Muscle of back (tissue), 11 donors: ENCODE data around the gene RCAN2. TPM values are rescaled to one million over a fixed set of nuclear protein-coding genes. Genes with fewer than 3 reads are reported as not detected.
A peak's percentile ranks its signal among the peaks of the same experiment; 100 is the strongest.

Experiments used
- DNase-seq, 3 donors: peaks; one replicate each; pipeline versions ENCODE4 v3.0.0 to v3.0.0-alpha.2; 2013
- polyA plus RNA-seq, 10 donors: library from polyadenylated mRNA; unstranded; fragments of 120-200 nt; gene quantifications; one replicate each; pipeline ENCODE4 v1.2.1, GENCODE V29; 2013; ENCODE audit not compliant: insufficient read length in 10 of 10

Gene RCAN2
- polyA plus RNA-seq, 10 donors = 3.6 to 7.2 (median 4.7) TPM

GRCh38 chr6:46219661-46220060 lies 271.6 kb downstream of the RCAN2 start:
- DNase-seq = no peak

- DNase-seq = no peak
These were observed 272.8 kb downstream of the RCAN2 start for GRCh38 chr6:46218457-46218856.

- no peak for DNase-seq
These were observed 273.5 kb downstream of the RCAN2 start for GRCh38 chr6:46217671-46218131.

GRCh38 chr6:46216879-46217278 lies 274.4 kb downstream of the RCAN2 start:
- no peak for DNase-seq

GRCh38 chr6:46215777-46216176 lies 275.5 kb downstream of the RCAN2 start:
- no peak for DNase-seq

GRCh38 chr6:46215213-46215612 lies 276.0 kb downstream of the RCAN2 start:
- no peak for DNase-seq

- DNase-seq = no peak
These were observed 279.3 kb downstream of the RCAN2 start for GRCh38 chr6:46211917-46212316.

- DNase-seq = no peak
These were observed 281.0 kb downstream of the RCAN2 start for GRCh38 chr6:46210294-46210693.

GRCh38 chr6:46208303-46208702 lies 282.9 kb downstream of the RCAN2 start:
- DNase-seq = no peak

GRCh38 chr6:46207174-46207573 lies 284.1 kb downstream of the RCAN2 start:
- DNase-seq = no peak

GRCh38 chr6:46204880-46205650 lies 286.2 kb downstream of the RCAN2 start:
- DNase-seq = no peak

GRCh38 chr6:46203391-46204177 lies 287.7 kb downstream of the RCAN2 start:
- DNase-seq = peak; percentile 18 to 36 (median 26)

GRCh38 chr6:46201702-46202101 lies 289.5 kb downstream of the RCAN2 start:
- DNase-seq = no peak

- no peak for DNase-seq
These were observed 291.9 kb downstream of the RCAN2 start for GRCh38 chr6:46199387-46199786.

GRCh38 chr6:46191961-46192360 lies 299.3 kb downstream of the RCAN2 start:
- DNase-seq = peak in 1 of 3 donors; percentile 73

- no peak for DNase-seq
These were observed 300.4 kb downstream of the RCAN2 start for GRCh38 chr6:46190889-46191288.

- no peak for DNase-seq
These were observed 301.5 kb downstream of the RCAN2 start for GRCh38 chr6:46189726-46190125.

GRCh38 chr6:46186583-46186982 lies 304.7 kb downstream of the RCAN2 start:
- no peak for DNase-seq

GRCh38 chr6:46184114-46184513 lies 307.1 kb downstream of the RCAN2 start:
- peak; percentile 58 to 84 (median 64) for DNase-seq

- no peak for DNase-seq
These were observed 315.3 kb downstream of the RCAN2 start for GRCh38 chr6:46175976-46176375.

- no peak for DNase-seq
These were observed 315.8 kb downstream of the RCAN2 start for GRCh38 chr6:46175446-46175845.

- DNase-seq = no peak
These were observed 316.3 kb downstream of the RCAN2 start for GRCh38 chr6:46174904-46175303.

GRCh38 chr6:46172176-46172575 lies 319.1 kb downstream of the RCAN2 start:
- DNase-seq = no peak
